Sigmoid colon (tissue), 7 donors: ENCODE results near the gene CDKN2B. TPM values are rescaled to one million over a fixed set of nuclear protein-coding genes. Genes with fewer than 3 reads are reported as not detected.

Source experiments
- DNase-seq: peaks from one replicate; pipeline ENCODE4 v3.0.0-alpha.2; 2019
- H3K27ac ChIP-seq, 4 donors: fragments of 200-600 bp; sonication (generic); one replicate each; pipeline ENCODE4 v1.5.1; 2016 to 2019; ENCODE audit warnings: mild to moderate bottlenecking in 1 of 4
- H3K27me3 ChIP-seq, 3 donors: fragments of 200-600 bp; sonication (generic); one replicate each; pipeline ENCODE4 v1.5.1; 2019; ENCODE audit warnings: mild to moderate bottlenecking in 1 of 3
- H3K36me3 ChIP-seq, 4 donors: fragments of 200-600 bp; sonication (generic); one replicate each; pipeline ENCODE4 v1.5.1; 2016 to 2019
- H3K4me1 ChIP-seq, 4 donors: fragments of 200-600 bp; sonication (generic); one replicate each; pipeline ENCODE4 v1.5.1; 2017 to 2019
- H3K4me3 ChIP-seq, 4 donors: fragments of 200-600 bp; sonication (generic); one replicate each; pipeline ENCODE4 v1.5.1; 2017 to 2019; ENCODE audit warnings: mild to moderate bottlenecking in 2 of 4, moderate library complexity in 1 of 4
- H3K9me3 ChIP-seq, 4 donors: fragments of 200-600 bp in 3 of 4; sonication (generic) in 3 of 4; one replicate each; pipeline versions ENCODE4 v1.5.1 to v1.6.1; 2013 to 2019
- CTCF ChIP-seq, 4 experiments: fragments of 450-650 bp in 3 of 4; fragments of 200-600 bp in 1 of 4; IDR thresholded peaks; one replicate each; pipeline ENCODE4 v1.5.1; 2016 to 2019; ENCODE audit warnings: antibody characterized with exemption in 4 of 4, mild to moderate bottlenecking in 3 of 4, moderate library complexity in 2 of 4
- EP300 ChIP-seq, 4 donors: sonication (generic); formaldehyde crosslinking; IDR thresholded peaks; one replicate each; pipeline ENCODE4 v1.6.1; 2017; ENCODE audit warnings: antibody characterized with exemption in 4 of 4
- POLR2A ChIP-seq, 2 donors: fragments of 450-650 bp; IDR thresholded peaks; one replicate each; pipeline ENCODE4 v1.6.1; 2016; ENCODE audit warnings: antibody characterized with exemption in 2 of 2, mild to moderate bottlenecking in 2 of 2, moderate library complexity in 2 of 2
- POLR2AphosphoS5 ChIP-seq, 4 donors: sonication (generic); formaldehyde crosslinking; IDR thresholded peaks; one replicate each; pipeline ENCODE4 v1.6.1; 2017; ENCODE audit warnings: antibody characterized with exemption in 4 of 4
- WGBS, 2 donors: extraction: QIAGEN DNeasy Blood & Tissue Kit; methylation state at CpG; one replicate each; pipeline ENCODE4 v1.1.7; 2013; 5-methylcytosine and 5-hydroxymethylcytosine counted together
- intact Hi-C: fragments of 100-400 bp; cut with DNase I; formaldehyde crosslinking; loops from one replicate; pipeline ENCODE4 v1.15.1; 2023
- polyA plus RNA-seq, 3 donors: library from polyadenylated mRNA; stranded (reverse); fragments of 200-250 nt; gene quantifications; one replicate each; pipeline ENCODE4 v1.2.3, GENCODE V29; 2013
- total RNA-seq, 4 donors: library from RNA; depleted of rRNA; stranded (reverse); fragments of >200 nt; gene quantifications; one replicate each; pipeline ENCODE4 v1.1.0, GENCODE V29; 2016
- donor health status: healthy with polysubstance abuse.
- donor health status: Bipolar disorder and iron deficiency.
- donor health status: healthy.

Gene CDKN2B
- total and polyA plus RNA-seq, 7 donors = 3.0 to 124 (median 6.1) TPM

- Histone ChIP-seq H3K36me3 (no peaks in the 10 kb centered on the region), H3K27ac (no peak overlapping the region), H3K4me1 (no peaks in the 10 kb centered on the region), H3K9me3 (no peaks in the 10 kb centered on the region), H3K4me3 (no peak overlapping the region), H3K27me3 (no peaks in the 10 kb centered on the region)
- TF ChIP-seq CTCF (IDR thresholded peaks at IDR 0.05) = no peak
- no peak for TF ChIP-seq POLR2A (IDR thresholded peaks at IDR 0.05)
- TF ChIP-seq POLR2AphosphoS5 (IDR thresholded peaks at IDR 0.05) = no peak
- TF ChIP-seq EP300 (IDR thresholded peaks at IDR 0.05) = no peak
- intact Hi-C loops = loop anchor here (10.0 kb wide), 1 partner anchor 215 kb away; no protein-coding TSS in a partner anchor
- WGBS, 2 donors = 13 to 25% methylated on average over 1 of the region's 1 CpG
- no peak for DNase-seq
These were observed 21.0 kb upstream of the CDKN2B start for GRCh38 chr9:22030101-22030598.

GRCh38 chr9:22029231-22029630 lies 20.1 kb upstream of the CDKN2B start:
- WGBS, 2 donors = 79 to 90% methylated on average over 4 of the region's 4 CpGs

GRCh38 chr9:22028394-22028793 lies 19.3 kb upstream of the CDKN2B start:
- TF ChIP-seq POLR2A (IDR thresholded peaks at IDR 0.05) (no peak), CTCF (IDR thresholded peaks at IDR 0.05) (no peak), EP300 (IDR thresholded peaks at IDR 0.05) (no peak), POLR2AphosphoS5 (IDR thresholded peaks at IDR 0.05) (no peak)
- DNase-seq = no peak
- intact Hi-C loops = no loop called here
- no peak overlapping the region for H3K4me3 ChIP-seq
- no peaks in the 10 kb centered on the region for H3K27me3 ChIP-seq
- H3K36me3 ChIP-seq = no peaks in the 10 kb centered on the region
- H3K9me3 ChIP-seq = no peaks in the 10 kb centered on the region
- no peak overlapping the region for H3K27ac ChIP-seq
- H3K4me1 ChIP-seq = no peaks in the 10 kb centered on the region

More at GRCh38 chr9:22029231-22029630, 20.1 kb upstream of the CDKN2B start:
- no peak for DNase-seq
- no peak for TF ChIP-seq POLR2AphosphoS5 (IDR thresholded peaks at IDR 0.05)
- no peak for TF ChIP-seq POLR2A (IDR thresholded peaks at IDR 0.05)
- TF ChIP-seq CTCF (IDR thresholded peaks at IDR 0.05) = no peak
- TF ChIP-seq EP300 (IDR thresholded peaks at IDR 0.05) = no peak
- no peak overlapping the region for H3K27ac ChIP-seq
- no peaks in the 10 kb centered on the region for H3K36me3 ChIP-seq
- no peaks in the 10 kb centered on the region for H3K9me3 ChIP-seq
- intact Hi-C loops = no loop called here
- H3K4me1 ChIP-seq = no peaks in the 10 kb centered on the region
- no peaks in the 10 kb centered on the region for H3K27me3 ChIP-seq
- H3K4me3 ChIP-seq = no peak overlapping the region

GRCh38 chr9:22026696-22027095 lies 17.6 kb upstream of the CDKN2B start:
- H3K4me3 ChIP-seq = no peak overlapping the region
- H3K27me3 ChIP-seq = no peaks in the 10 kb centered on the region
- no peak overlapping the region for H3K27ac ChIP-seq
- no peaks in the 10 kb centered on the region for H3K4me1 ChIP-seq
- H3K36me3 ChIP-seq = no peaks in the 10 kb centered on the region
- DNase-seq = no peak
- no peaks in the 10 kb centered on the region for H3K9me3 ChIP-seq
- whole genome bisulfite sequencing, 2 donors = 63 to 81% methylated on average over 6 of the region's 6 CpGs
- intact Hi-C loops = no loop called here
- TF ChIP-seq EP300 (IDR thresholded peaks at IDR 0.05) = no peak
- TF ChIP-seq POLR2AphosphoS5 (IDR thresholded peaks at IDR 0.05) = no peak

- no peaks in the 10 kb centered on the region for H3K36me3 ChIP-seq
- no peak for DNase-seq
- no peaks in the 10 kb centered on the region for H3K9me3 ChIP-seq
- no peak overlapping the region for H3K4me3 ChIP-seq
- intact Hi-C loops = no loop called here
- H3K4me1 ChIP-seq = no peaks in the 10 kb centered on the region
- no peak overlapping the region for H3K27ac ChIP-seq
- TF ChIP-seq POLR2A (IDR thresholded peaks at IDR 0.05) (no peak), POLR2AphosphoS5 (IDR thresholded peaks at IDR 0.05) (no peak), EP300 (IDR thresholded peaks at IDR 0.05) (no peak), CTCF (IDR thresholded peaks at IDR 0.05) (no peak)
- WGBS, 2 donors = 96 to 99% methylated on average over 3 of the region's 3 CpGs
- H3K27me3 ChIP-seq = no peaks in the 10 kb centered on the region
These were observed 13.3 kb upstream of the CDKN2B start for GRCh38 chr9:22022396-22022795.
